Measurements from ENCODE around the gene PGF. TPM values are rescaled to one million over a fixed set of nuclear protein-coding genes. Genes with fewer than 3 reads are reported as not detected.
A peak's percentile ranks its signal among the peaks of the same experiment; 100 is the strongest.

The PGF gene
- total RNA-seq, 2 donors from 2014 or later: not detected

DNA sequence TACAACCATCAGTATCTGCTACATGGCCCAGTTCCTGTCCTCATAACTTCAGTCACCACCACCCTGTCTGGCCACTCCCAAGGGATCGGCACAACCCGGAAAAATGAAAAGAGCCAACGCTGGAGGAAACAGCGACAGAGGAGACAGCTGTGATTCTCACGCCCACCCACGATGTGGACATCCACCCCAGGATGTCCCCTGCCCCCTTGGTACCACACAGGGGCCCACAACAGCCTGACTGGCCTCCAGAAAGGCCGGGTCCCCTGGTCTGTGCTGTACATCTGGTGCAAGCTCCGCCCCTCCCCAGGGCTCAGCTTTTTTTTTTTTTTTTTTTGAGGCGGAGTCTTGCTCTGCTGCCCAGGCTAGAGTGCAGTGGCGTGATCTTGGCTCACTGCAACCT, 44.8 kb downstream of the PGF start:
- Mint-ChIP-seq H3K27me3 (no peaks in the 10 kb centered on the region), H3K36me3 (no peaks in the 10 kb centered on the region), H3K4me3 (no peak overlapping the region), H3K27ac (no peak overlapping the region), H3K9me3 (no peaks in the 10 kb centered on the region), H3K4me1 (ENCODE audit: low read depth in 2 of 2) (peaks cover 0 to 4% of the 10 kb centered on the region in 2 donors)
- DNase-seq (ENCODE audit: low spot score): no peak
- no peak for ATAC-seq

DNA sequence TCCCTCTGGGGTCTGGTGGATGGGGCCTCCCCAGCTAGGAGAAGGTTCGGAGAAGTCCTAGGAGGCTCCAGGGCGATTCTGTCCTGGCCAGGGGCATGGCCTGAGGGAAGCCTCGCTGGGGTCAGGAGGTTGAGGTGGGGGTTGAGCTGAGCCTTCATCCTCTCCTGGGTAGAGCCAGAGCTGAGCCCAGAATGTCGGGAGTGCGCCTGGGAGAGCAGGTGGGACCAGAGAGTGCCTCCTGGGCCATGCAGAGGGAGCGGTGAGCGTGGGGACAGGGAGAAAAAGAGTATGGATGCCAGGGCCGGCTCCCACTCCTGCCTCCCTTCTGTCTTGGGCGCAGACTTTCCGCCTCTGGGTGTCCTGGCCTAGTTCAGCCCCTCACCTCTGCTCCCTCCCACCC, 45.5 kb downstream of the PGF start:
- no peak overlapping the region for H3K27ac Mint-ChIP-seq
- no peaks in the 10 kb centered on the region for H3K27me3 Mint-ChIP-seq
- no peaks in the 10 kb centered on the region for H3K36me3 Mint-ChIP-seq
- no peak overlapping the region for H3K4me3 Mint-ChIP-seq
- H3K9me3 Mint-ChIP-seq: no peaks in the 10 kb centered on the region
- peaks cover 0 to 7% of the 10 kb centered on the region in 2 donors for H3K4me1 Mint-ChIP-seq (ENCODE audit: low read depth in 2 of 2)
- DNase-seq (ENCODE audit: low spot score) (no peak), ATAC-seq (no peak)

DNA sequence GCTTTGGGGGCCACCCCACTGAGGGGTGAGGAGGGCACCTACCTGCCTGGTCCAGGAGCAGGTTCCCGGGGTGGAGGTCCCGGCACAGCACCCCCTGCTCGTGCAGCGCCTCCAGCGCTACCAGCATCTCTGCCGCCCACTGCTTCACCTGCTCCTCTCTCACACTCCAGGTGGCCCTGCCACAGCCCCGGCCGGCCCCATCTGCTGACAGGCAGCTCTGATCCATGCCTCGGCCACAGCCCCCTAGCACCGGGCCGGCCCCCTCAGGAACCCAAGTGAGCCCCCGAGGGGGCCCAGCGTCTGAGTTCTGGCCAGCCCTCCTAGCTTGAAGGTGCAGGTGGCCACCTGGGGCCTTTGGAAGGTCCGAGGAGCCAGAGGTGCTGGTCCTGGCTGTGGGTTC, 45.9 kb downstream of the PGF start:
- Mint-ChIP-seq H3K36me3 (no peaks in the 10 kb centered on the region), H3K27me3 (no peaks in the 10 kb centered on the region), H3K9me3 (no peaks in the 10 kb centered on the region), H3K4me1 (ENCODE audit: low read depth in 2 of 2) (peaks cover 0 to 10% of the 10 kb centered on the region in 2 donors), H3K27ac (no peak overlapping the region), H3K4me3 (no peak overlapping the region)
- DNase-seq (ENCODE audit: low spot score) (no peak), ATAC-seq (no peak)

GRCh38 chr14:74908861-74909341, 46.5 kb downstream of the PGF start:
- H3K4me3 Mint-ChIP-seq: no peak overlapping the region
- H3K27me3 Mint-ChIP-seq: no peaks in the 10 kb centered on the region

GRCh38 chr14:74907744-74908143, 47.7 kb downstream of the PGF start:
- H3K36me3 Mint-ChIP-seq: no peaks in the 10 kb centered on the region
- H3K4me1 Mint-ChIP-seq (ENCODE audit: low read depth in 2 of 2): peaks cover 0 to 10% of the 10 kb centered on the region in 2 donors
- no peak for DNase-seq (ENCODE audit: low spot score)
- H3K27ac Mint-ChIP-seq: no peak overlapping the region
- no peak for ATAC-seq
- no peaks in the 10 kb centered on the region for H3K27me3 Mint-ChIP-seq
- H3K4me3 Mint-ChIP-seq: no peak overlapping the region
- no peaks in the 10 kb centered on the region for H3K9me3 Mint-ChIP-seq

More at GRCh38 chr14:74908861-74909341, 46.5 kb downstream of the PGF start:
- ATAC-seq (no peak), DNase-seq (ENCODE audit: low spot score) (no peak)
- H3K9me3 Mint-ChIP-seq: no peaks in the 10 kb centered on the region
- peak overlapping the region in 1 of 2 donors; percentile 54 for H3K27ac Mint-ChIP-seq
- peaks cover 0 to 10% of the 10 kb centered on the region in 2 donors for H3K4me1 Mint-ChIP-seq (ENCODE audit: low read depth in 2 of 2)
- no peaks in the 10 kb centered on the region for H3K36me3 Mint-ChIP-seq

GRCh38 chr14:74906925-74907521, 48.4 kb downstream of the PGF start:
- DNase-seq (ENCODE audit: low spot score): no peak
- no peaks in the 10 kb centered on the region for H3K36me3 Mint-ChIP-seq
- no peak overlapping the region for H3K27ac Mint-ChIP-seq

GRCh38 chr14:74905595-74906142, 49.7 kb downstream of the PGF start:
- Mint-ChIP-seq H3K4me1 (ENCODE audit: low read depth in 2 of 2) (peaks cover 0 to 10% of the 10 kb centered on the region in 2 donors), H3K4me3 (no peak overlapping the region), H3K27ac (peak overlapping the region; percentile 28 to 33), H3K27me3 (no peaks in the 10 kb centered on the region), H3K36me3 (no peaks in the 10 kb centered on the region), H3K9me3 (no peaks in the 10 kb centered on the region)
- ATAC-seq (peak; percentile 56 to 74), DNase-seq (ENCODE audit: low spot score) (peak; percentile 74)

More at GRCh38 chr14:74906925-74907521, 48.4 kb downstream of the PGF start:
- no peaks in the 10 kb centered on the region for H3K9me3 Mint-ChIP-seq
- no peak overlapping the region for H3K4me3 Mint-ChIP-seq
- H3K4me1 Mint-ChIP-seq (ENCODE audit: low read depth in 2 of 2): peaks cover 0 to 10% of the 10 kb centered on the region in 2 donors
- H3K27me3 Mint-ChIP-seq: no peaks in the 10 kb centered on the region
- ATAC-seq: no peak

DNA sequence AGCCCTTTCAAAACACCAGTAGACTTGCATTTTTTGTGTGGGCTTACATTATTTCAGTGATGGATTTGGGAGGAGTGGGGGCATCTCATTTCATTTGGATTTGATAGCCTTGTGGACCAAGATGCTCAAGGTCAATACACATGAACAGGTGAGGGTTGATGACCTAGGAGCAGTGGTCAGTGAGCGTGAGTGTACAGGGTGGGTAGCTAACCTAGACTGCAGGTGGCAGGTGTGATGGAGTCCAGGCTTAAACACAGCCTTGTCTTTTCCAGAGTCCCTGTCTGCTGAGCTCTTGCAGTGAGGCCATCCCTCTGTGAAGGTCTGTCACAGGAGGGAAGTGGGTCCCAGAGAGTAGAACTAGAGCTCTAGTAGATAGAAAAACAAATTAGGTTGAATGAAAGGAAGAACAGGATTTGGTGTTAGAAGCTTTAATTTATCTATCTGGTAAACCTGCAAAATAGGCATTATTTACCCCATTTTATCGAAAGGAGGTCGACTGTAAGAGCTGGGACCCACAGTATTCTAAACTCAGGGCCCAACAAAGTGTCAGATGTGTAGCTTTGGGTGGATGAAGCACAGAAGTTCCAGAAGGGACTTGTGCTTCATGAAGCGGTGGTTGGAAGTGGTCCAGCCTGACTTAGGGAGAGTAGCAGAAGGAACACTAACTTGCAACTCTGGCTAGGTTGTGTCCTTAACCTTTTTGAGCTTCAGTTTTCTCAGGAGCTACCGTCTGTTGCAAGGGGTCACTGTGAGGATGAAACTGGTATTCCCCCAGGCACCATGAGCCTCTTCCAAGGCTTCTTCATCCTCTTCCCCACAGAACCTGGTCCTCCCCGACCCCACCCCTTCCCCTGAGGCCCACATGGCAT, 50.5 kb downstream of the PGF start:
- Mint-ChIP-seq H3K9me3 (no peaks in the 10 kb centered on the region), H3K36me3 (peaks cover 5% of the 10 kb centered on the region), H3K4me1 (ENCODE audit: low read depth in 2 of 2) (peaks cover 0 to 10% of the 10 kb centered on the region in 2 donors), H3K4me3 (no peak overlapping the region), H3K27me3 (no peaks in the 10 kb centered on the region), H3K27ac (peak overlapping the region; percentile 28 to 33)
- no peak for ATAC-seq
- DNase-seq (ENCODE audit: low spot score): no peak

GRCh38 chr14:74902941-74903705, 52.3 kb downstream of the PGF start:
- DNase-seq (ENCODE audit: low spot score) (no peak), ATAC-seq (no peak)
- no peaks in the 10 kb centered on the region for H3K9me3 Mint-ChIP-seq
- no peaks in the 10 kb centered on the region for H3K27me3 Mint-ChIP-seq
- H3K36me3 Mint-ChIP-seq: peaks cover 18% of the 10 kb centered on the region
- H3K4me1 Mint-ChIP-seq (ENCODE audit: low read depth in 2 of 2): peaks cover 0 to 10% of the 10 kb centered on the region in 2 donors
- H3K4me3 Mint-ChIP-seq: no peak overlapping the region
- peak overlapping the region in 1 of 2 donors; percentile 20 for H3K27ac Mint-ChIP-seq

- H3K4me1 Mint-ChIP-seq (ENCODE audit: low read depth in 2 of 2): peaks cover 0 to 6% of the 10 kb centered on the region in 2 donors
- H3K36me3 Mint-ChIP-seq: peaks cover 46% of the 10 kb centered on the region
- H3K27ac Mint-ChIP-seq: no peak overlapping the region
- H3K9me3 Mint-ChIP-seq: no peaks in the 10 kb centered on the region
- H3K4me3 Mint-ChIP-seq: no peak overlapping the region
- H3K27me3 Mint-ChIP-seq: no peaks in the 10 kb centered on the region
- ATAC-seq (no peak), DNase-seq (ENCODE audit: low spot score) (no peak)
Measured at GRCh38 chr14:74898694-74899093, 56.7 kb downstream of the PGF start.

GRCh38 chr14:74898083-74898482, 57.3 kb downstream of the PGF start:
- no peak for ATAC-seq
- H3K4me3 Mint-ChIP-seq: no peak overlapping the region
- DNase-seq (ENCODE audit: low spot score): no peak
- H3K27ac Mint-ChIP-seq: no peak overlapping the region
- H3K36me3 Mint-ChIP-seq: peaks cover 47% of the 10 kb centered on the region
- H3K27me3 Mint-ChIP-seq: no peaks in the 10 kb centered on the region
- peaks cover 0 to 6% of the 10 kb centered on the region in 2 donors for H3K4me1 Mint-ChIP-seq (ENCODE audit: low read depth in 2 of 2)
- H3K9me3 Mint-ChIP-seq: no peaks in the 10 kb centered on the region

DNA sequence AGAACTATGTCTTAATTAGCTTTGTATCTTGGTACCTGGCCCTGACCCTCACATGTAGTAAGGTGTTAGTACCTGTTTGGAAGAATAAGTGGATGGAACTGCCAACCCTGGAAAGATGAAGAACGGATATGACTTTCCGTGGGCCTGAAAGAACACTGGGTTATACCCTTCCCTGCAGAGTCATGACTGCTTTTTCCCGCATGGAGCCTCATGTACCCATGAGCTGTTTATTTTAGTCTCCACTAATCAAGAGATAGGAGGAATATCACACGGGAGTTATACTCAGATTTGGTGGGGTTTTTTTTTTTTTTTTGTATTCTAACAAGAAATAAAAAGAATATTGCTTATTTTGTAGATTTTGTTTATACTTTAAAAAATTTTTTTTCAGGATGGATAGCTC, 57.8 kb downstream of the PGF start:
- no peak for ATAC-seq
- H3K36me3 Mint-ChIP-seq: peaks cover 47% of the 10 kb centered on the region
- no peak for DNase-seq (ENCODE audit: low spot score)
- H3K4me3 Mint-ChIP-seq: no peak overlapping the region
- no peaks in the 10 kb centered on the region for H3K9me3 Mint-ChIP-seq
- peaks cover 0 to 6% of the 10 kb centered on the region in 2 donors for H3K4me1 Mint-ChIP-seq (ENCODE audit: low read depth in 2 of 2)
- H3K27me3 Mint-ChIP-seq: no peaks in the 10 kb centered on the region
- no peak overlapping the region for H3K27ac Mint-ChIP-seq

GRCh38 chr14:74896400-74896799, 59.0 kb downstream of the PGF start:
- no peak for ATAC-seq

More at GRCh38 chr14:74896400-74896799, 59.0 kb downstream of the PGF start:
- DNase-seq (ENCODE audit: low spot score): no peak
- Mint-ChIP-seq H3K9me3 (no peaks in the 10 kb centered on the region), H3K27me3 (no peaks in the 10 kb centered on the region), H3K4me3 (no peak overlapping the region), H3K4me1 (ENCODE audit: low read depth in 2 of 2) (peaks cover 0 to 6% of the 10 kb centered on the region in 2 donors), H3K36me3 (peaks cover 47% of the 10 kb centered on the region), H3K27ac (peak overlapping the region in 1 of 2 donors; percentile 2)
